Measurements from ENCODE around the gene RRP9. TPM values are rescaled to one million over a fixed set of nuclear protein-coding genes. Genes with fewer than 3 reads are reported as not detected.

The RRP9 gene
- total RNA-seq, 1 donor, result 2.7 TPM

- H3K9me3 ChIP-seq (ENCODE audit: low read depth, low read length), result no peaks in the 10 kb centered on the region
- peaks cover 48% of the 10 kb centered on the region for H3K4me1 ChIP-seq (ENCODE audit: insufficient read depth, low read length)
- H3K4me3 ChIP-seq (ENCODE audit: low read length), result no peak overlapping the region
Measured at GRCh38 chr3:51977446-51978142, 35.9 kb upstream of the RRP9 start.

GRCh38 chr3:51975852-51976549 is 34.3 kb upstream of the RRP9 start:
- H3K4me1 ChIP-seq (ENCODE audit: insufficient read depth, low read length), result peaks cover 34% of the 10 kb centered on the region
- H3K4me3 ChIP-seq (ENCODE audit: low read length), result peak overlapping the region; percentile 67
- no peaks in the 10 kb centered on the region for H3K9me3 ChIP-seq (ENCODE audit: low read depth, low read length)
- no peaks in the 10 kb centered on the region for H3K27me3 ChIP-seq (ENCODE audit: insufficient read depth, low read length)

More at GRCh38 chr3:51977446-51978142, 35.9 kb upstream of the RRP9 start:
- H3K27me3 ChIP-seq (ENCODE audit: insufficient read depth, low read length), result no peaks in the 10 kb centered on the region

GRCh38 chr3:51974963-51975851 is 33.5 kb upstream of the RRP9 start, which contains the start of gene ABHD14A:
Gene ABHD14A (plus strand): TSS chr3:51975064. CDS start chr3:51975136, 72 bp downstream.
- Histone ChIP-seq H3K4me3 (ENCODE audit: low read length) (peak within 1 kb of the TSS; percentile 67), H3K27me3 (ENCODE audit: insufficient read depth, low read length) (no peaks in the 10 kb centered on the region), H3K4me1 (ENCODE audit: insufficient read depth, low read length) (peaks cover 34% of the 10 kb centered on the region), H3K9me3 (ENCODE audit: low read depth, low read length) (no peaks in the 10 kb centered on the region)

GRCh38 chr3:51974277-51974962 is 32.7 kb upstream of the RRP9 start:
- Histone ChIP-seq H3K4me3 (ENCODE audit: low read length) (peak overlapping the region; percentile 67), H3K27me3 (ENCODE audit: insufficient read depth, low read length) (no peaks in the 10 kb centered on the region), H3K4me1 (ENCODE audit: insufficient read depth, low read length) (peaks cover 34% of the 10 kb centered on the region), H3K9me3 (ENCODE audit: low read depth, low read length) (no peaks in the 10 kb centered on the region)

- Histone ChIP-seq H3K27me3 (ENCODE audit: insufficient read depth, low read length) (no peaks in the 10 kb centered on the region), H3K4me3 (ENCODE audit: low read length) (no peak overlapping the region), H3K9me3 (ENCODE audit: low read depth, low read length) (no peaks in the 10 kb centered on the region), H3K4me1 (ENCODE audit: insufficient read depth, low read length) (peaks cover 39% of the 10 kb centered on the region)
Measured at GRCh38 chr3:51971350-51971749, 29.6 kb upstream of the RRP9 start.

- Histone ChIP-seq H3K4me3 (ENCODE audit: low read length) (no peak overlapping the region), H3K27me3 (ENCODE audit: insufficient read depth, low read length) (no peaks in the 10 kb centered on the region), H3K9me3 (ENCODE audit: low read depth, low read length) (no peaks in the 10 kb centered on the region), H3K4me1 (ENCODE audit: insufficient read depth, low read length) (peaks cover 35% of the 10 kb centered on the region)
Measured at GRCh38 chr3:51970606-51971300, 29.0 kb upstream of the RRP9 start.

GRCh38 chr3:51969841-51970240 is 28.1 kb upstream of the RRP9 start:
- H3K9me3 ChIP-seq (ENCODE audit: low read depth, low read length), result no peaks in the 10 kb centered on the region
- H3K4me1 ChIP-seq (ENCODE audit: insufficient read depth, low read length), result peaks cover 28% of the 10 kb centered on the region
- no peaks in the 10 kb centered on the region for H3K27me3 ChIP-seq (ENCODE audit: insufficient read depth, low read length)
- no peak overlapping the region for H3K4me3 ChIP-seq (ENCODE audit: low read length)

- no peaks in the 10 kb centered on the region for H3K9me3 ChIP-seq (ENCODE audit: low read depth, low read length)
- H3K4me3 ChIP-seq (ENCODE audit: low read length), result no peak overlapping the region
- peaks cover 20% of the 10 kb centered on the region for H3K4me1 ChIP-seq (ENCODE audit: insufficient read depth, low read length)
- no peaks in the 10 kb centered on the region for H3K27me3 ChIP-seq (ENCODE audit: insufficient read depth, low read length)
Measured at GRCh38 chr3:51968883-51969678, 27.4 kb upstream of the RRP9 start.

- H3K9me3 ChIP-seq (ENCODE audit: low read depth, low read length), result no peaks in the 10 kb centered on the region
- H3K27me3 ChIP-seq (ENCODE audit: insufficient read depth, low read length), result no peaks in the 10 kb centered on the region
- peaks cover 13% of the 10 kb centered on the region for H3K4me1 ChIP-seq (ENCODE audit: insufficient read depth, low read length)
- peak overlapping the region; percentile 30 for H3K4me3 ChIP-seq (ENCODE audit: low read length)
Measured at GRCh38 chr3:51968170-51968775, 26.6 kb upstream of the RRP9 start.

GRCh38 chr3:51967384-51968169 is 25.9 kb upstream of the RRP9 start, which contains the start of gene PCBP4:
Gene PCBP4 (minus strand): TSS chr3:51967454. CDS start chr3:51961240, 6,214 bp downstream.
- H3K4me3 ChIP-seq (ENCODE audit: low read length), result peak within 1 kb of the TSS; percentile 30

GRCh38 chr3:51966922-51967383 is 25.2 kb upstream of the RRP9 start:
- no peaks in the 10 kb centered on the region for H3K9me3 ChIP-seq (ENCODE audit: low read depth, low read length)
- peak overlapping the region; percentile 30 for H3K4me3 ChIP-seq (ENCODE audit: low read length)
- peaks cover 10% of the 10 kb centered on the region for H3K4me1 ChIP-seq (ENCODE audit: insufficient read depth, low read length)
- H3K27me3 ChIP-seq (ENCODE audit: insufficient read depth, low read length), result no peaks in the 10 kb centered on the region

More at GRCh38 chr3:51967384-51968169, 25.9 kb upstream of the RRP9 start, which contains the start of gene PCBP4:
- Histone ChIP-seq H3K27me3 (ENCODE audit: insufficient read depth, low read length) (no peaks in the 10 kb centered on the region), H3K9me3 (ENCODE audit: low read depth, low read length) (no peaks in the 10 kb centered on the region), H3K4me1 (ENCODE audit: insufficient read depth, low read length) (peaks cover 10% of the 10 kb centered on the region)

- H3K9me3 ChIP-seq (ENCODE audit: low read depth, low read length), result no peaks in the 10 kb centered on the region
Measured at GRCh38 chr3:51966486-51966885, 24.8 kb upstream of the RRP9 start.

More at GRCh38 chr3:51966486-51966885, 24.8 kb upstream of the RRP9 start:
- H3K4me3 ChIP-seq (ENCODE audit: low read length), result no peak overlapping the region
- H3K27me3 ChIP-seq (ENCODE audit: insufficient read depth, low read length), result no peaks in the 10 kb centered on the region
- H3K4me1 ChIP-seq (ENCODE audit: insufficient read depth, low read length), result peaks cover 10% of the 10 kb centered on the region
